Liver (tissue), 3 donors: Measurements from ENCODE around the gene SYNJ2.

ENCODE experiments used
- CTCF ChIP-seq: fragments of 150-350 bp; IDR thresholded peaks from 2 replicates; pipeline ENCODE4 v1.5.1; 2017; ENCODE audit warnings: improper control_type of control experiment, low read depth, low read length; ENCODE audit not compliant: missing input control
- GABPA ChIP-seq, 2 donors: IDR thresholded peaks in 1 of 2; conservative IDR thresholded peaks in 1 of 2; 2 replicates each; pipeline ENCODE4 v1.6.1; 2016; ENCODE audit warnings: antibody characterized with exemption in 2 of 2, mild to moderate bottlenecking in 1 of 2, moderate library complexity in 1 of 2
- NR2F2 ChIP-seq: IDR thresholded peaks from 2 replicates; pipeline ENCODE4 v1.6.1; 2016; ENCODE audit warnings: antibody characterized with exemption
- RAD21 ChIP-seq, 2 donors: IDR thresholded peaks; 2 replicates each; pipeline ENCODE4 v1.6.1; 2016; ENCODE audit warnings: antibody characterized with exemption in 2 of 2, mild to moderate bottlenecking in 2 of 2
- REST ChIP-seq: IDR thresholded peaks from 2 replicates; pipeline ENCODE4 v1.6.1; 2016; ENCODE audit warnings: antibody characterized with exemption, mild to moderate bottlenecking
- SP1 ChIP-seq: IDR thresholded peaks from 2 replicates; pipeline ENCODE4 v1.6.1; 2018; ENCODE audit warnings: antibody characterized with exemption, mild to moderate bottlenecking
- TAF1 ChIP-seq: conservative IDR thresholded peaks from 2 replicates; pipeline ENCODE4 v1.6.1; 2016; ENCODE audit warnings: antibody characterized with exemption, mild to moderate bottlenecking
- donor health status: healthy.
- donor health status: healthy.

GRCh38 chr6:157998707-157999167 is 17.1 kb downstream of the SYNJ2 start:
- TF ChIP-seq SP1: no peak
- TF ChIP-seq CTCF: no peak
- no peak for TF ChIP-seq NR2F2
- TF ChIP-seq REST: no peak
- no peak for TF ChIP-seq GABPA (IDR thresholded peaks at IDR 0.05 in 1 of 2, conservative IDR thresholded peaks at IDR 0.05 in 1 of 2)
- no peak for TF ChIP-seq RAD21 (IDR thresholded peaks at IDR 0.05)
- no peak for TF ChIP-seq TAF1
